MM.1S (cell line): Measurements from ENCODE around the gene PRKD2.
A peak's percentile ranks its signal among the peaks of the same experiment; 100 is the strongest.

Source experiments
- DNase-seq: peaks from one replicate; pipeline ENCODE4 v3.0.0-alpha.2; 2015
- H2AFZ ChIP-seq: fragments of 300-600 bp; sonication (generic); 2 replicates; pipeline ENCODE4 v1.6.0; 2016; ENCODE audit warnings: antibody characterized with exemption, low read length
- H3F3A ChIP-seq: fragments of 300-600 bp; sonication (generic); 2 replicates; pipeline ENCODE4 v1.6.1; 2016; ENCODE audit warnings: mild to moderate bottlenecking, antibody characterized with exemption, low read length, moderate library complexity, mixed read lengths; ENCODE audit not compliant: insufficient read depth
- H3K27ac ChIP-seq: fragments of 300-600 bp; sonication (generic); 2 replicates; pipeline ENCODE4 v1.5.1; 2016; ENCODE audit warnings: mild to moderate bottlenecking, low read length
- H3K27me3 ChIP-seq: fragments of 300-600 bp; sonication (generic); replicated peaks from 2 replicates; pipeline ENCODE4 v1.6.0; 2016; ENCODE audit warnings: low read length; ENCODE audit not compliant: insufficient read depth
- H3K36me3 ChIP-seq: fragments of 300-600 bp; sonication (generic); replicated peaks from 2 replicates; pipeline ENCODE4 v1.6.1; 2016; ENCODE audit warnings: mild to moderate bottlenecking, low read length, mixed read lengths; ENCODE audit not compliant: insufficient read depth
- H3K4me1 ChIP-seq: fragments of 300-600 bp; sonication (generic); 2 replicates; pipeline ENCODE4 v1.6.1; 2016; ENCODE audit warnings: low read length, mixed read lengths
- H3K4me2 ChIP-seq: fragments of 300-600 bp; sonication (generic); 2 replicates; pipeline ENCODE4 v1.6.0; 2016; ENCODE audit warnings: low read depth, low read length
- H3K4me3 ChIP-seq: fragments of 300-600 bp; sonication (generic); 2 replicates; pipeline ENCODE4 v1.5.1; 2016; ENCODE audit warnings: low read length, mixed read lengths
- H3K79me2 ChIP-seq: fragments of 300-600 bp; sonication (generic); 2 replicates; pipeline ENCODE4 v1.6.1; 2016; ENCODE audit warnings: mixed run types, low read length, mixed read lengths
- H3K9ac ChIP-seq: fragments of 300-600 bp; sonication (generic); 2 replicates; pipeline ENCODE4 v1.6.1; 2016; ENCODE audit warnings: low read length, mixed read lengths
- H3K9me2 ChIP-seq: fragments of 300-600 bp; sonication (generic); replicated peaks from 2 replicates; pipeline ENCODE4 v1.6.1; 2016; ENCODE audit warnings: mild to moderate bottlenecking, low read length, mixed read lengths; ENCODE audit not compliant: insufficient read depth
- H3K9me3 ChIP-seq: fragments of 300-600 bp; sonication (generic); replicated peaks from 2 replicates; pipeline ENCODE4 v1.6.1; 2016; ENCODE audit warnings: mild to moderate bottlenecking, low read length, mixed read lengths; ENCODE audit not compliant: insufficient read depth
- H4K20me1 ChIP-seq: fragments of 300-600 bp; sonication (generic); 2 replicates; pipeline ENCODE4 v1.6.1; 2016; ENCODE audit warnings: mild to moderate bottlenecking, low read length, moderate library complexity, mixed read lengths; ENCODE audit not compliant: insufficient read depth
- EZH2 ChIP-seq: fragments of 300-600 bp; sonication (generic); optimal IDR thresholded peaks from 2 replicates; pipeline ENCODE3; 2017; ENCODE audit warnings: low read depth, mild to moderate bottlenecking, antibody characterized with exemption, low read length, mixed read lengths
- EZH2phosphoT487 ChIP-seq: fragments of 300-600 bp; sonication (generic); IDR thresholded peaks from 2 replicates; pipeline ENCODE4 v1.6.1; 2018; ENCODE audit warnings: antibody characterized with exemption, low read length
- TF ChIP-seq, protein P1 (sequence below): fragments of 300-600 bp; sonication (generic); IDR thresholded peaks from 2 replicates; pipeline ENCODE4 v1.5.1; 2016; ENCODE audit warnings: antibody characterized with exemption, low read length, mixed read lengths

PRKD2 gene

GRCh38 chr19:46661020-46661731, 55.7 kb downstream of the PRKD2 start, which contains the start of gene DACT3:
Gene DACT3 (minus strand): TSS chr19:46661182. CDS start chr19:46661064, 118 bp downstream.
- peaks cover 19% of the 10 kb centered on the region for H3K4me1 ChIP-seq
- H3F3A ChIP-seq: peaks cover 14% of the 10 kb centered on the region
- H2AFZ ChIP-seq: peak within 1 kb of the TSS; percentile 75
- DNase-seq: peak; percentile 100
- peak within 1 kb of the TSS; percentile 61 for H3K4me3 ChIP-seq
- no peaks in the 10 kb centered on the region for H4K20me1 ChIP-seq
- H3K36me3 ChIP-seq: no peaks in the 10 kb centered on the region
- peak within 1 kb of the TSS; percentile 8; the same call in 1 of the 2 replicates for H3K9ac ChIP-seq
- H3K27me3 ChIP-seq: peaks cover 63% of the 10 kb centered on the region
- no peaks in the 10 kb centered on the region for H3K9me2 ChIP-seq
- peak within 1 kb of the TSS; percentile 99 for H3K4me2 ChIP-seq
- H3K9me3 ChIP-seq: no peaks in the 10 kb centered on the region
- peak within 1 kb of the TSS; percentile 4; the same call in 1 of the 2 replicates for H3K27ac ChIP-seq
- TF ChIP-seq, protein P1, sequence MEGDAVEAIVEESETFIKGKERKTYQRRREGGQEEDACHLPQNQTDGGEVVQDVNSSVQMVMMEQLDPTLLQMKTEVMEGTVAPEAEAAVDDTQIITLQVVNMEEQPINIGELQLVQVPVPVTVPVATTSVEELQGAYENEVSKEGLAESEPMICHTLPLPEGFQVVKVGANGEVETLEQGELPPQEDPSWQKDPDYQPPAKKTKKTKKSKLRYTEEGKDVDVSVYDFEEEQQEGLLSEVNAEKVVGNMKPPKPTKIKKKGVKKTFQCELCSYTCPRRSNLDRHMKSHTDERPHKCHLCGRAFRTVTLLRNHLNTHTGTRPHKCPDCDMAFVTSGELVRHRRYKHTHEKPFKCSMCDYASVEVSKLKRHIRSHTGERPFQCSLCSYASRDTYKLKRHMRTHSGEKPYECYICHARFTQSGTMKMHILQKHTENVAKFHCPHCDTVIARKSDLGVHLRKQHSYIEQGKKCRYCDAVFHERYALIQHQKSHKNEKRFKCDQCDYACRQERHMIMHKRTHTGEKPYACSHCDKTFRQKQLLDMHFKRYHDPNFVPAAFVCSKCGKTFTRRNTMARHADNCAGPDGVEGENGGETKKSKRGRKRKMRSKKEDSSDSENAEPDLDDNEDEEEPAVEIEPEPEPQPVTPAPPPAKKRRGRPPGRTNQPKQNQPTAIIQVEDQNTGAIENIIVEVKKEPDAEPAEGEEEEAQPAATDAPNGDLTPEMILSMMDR: no peak
- TF ChIP-seq EZH2: no peak
- no peak for TF ChIP-seq EZH2phosphoT487
- H3K79me2 ChIP-seq: no peaks in the 10 kb centered on the region

- Histone ChIP-seq H3F3A (peaks cover 14% of the 10 kb centered on the region), H3K36me3 (no peaks in the 10 kb centered on the region), H3K4me1 (peaks cover 19% of the 10 kb centered on the region), H3K27me3 (peaks cover 66% of the 10 kb centered on the region), H3K79me2 (no peaks in the 10 kb centered on the region), H3K9me3 (no peaks in the 10 kb centered on the region), H3K27ac (no peak overlapping the region), H4K20me1 (no peaks in the 10 kb centered on the region), H3K9me2 (no peaks in the 10 kb centered on the region), H3K4me3 (peak overlapping the region; percentile 57), H3K9ac (no peak overlapping the region), H2AFZ (peak overlapping the region; percentile 75), H3K4me2 (peak overlapping the region; percentile 99)
- TF ChIP-seq EZH2 (peak; percentile 83), EZH2phosphoT487 (no peak)
- TF ChIP-seq, protein P1: no peak
- DNase-seq: no peak
Measured at GRCh38 chr19:46660551-46661019, 56.3 kb downstream of the PRKD2 start.

DNA sequence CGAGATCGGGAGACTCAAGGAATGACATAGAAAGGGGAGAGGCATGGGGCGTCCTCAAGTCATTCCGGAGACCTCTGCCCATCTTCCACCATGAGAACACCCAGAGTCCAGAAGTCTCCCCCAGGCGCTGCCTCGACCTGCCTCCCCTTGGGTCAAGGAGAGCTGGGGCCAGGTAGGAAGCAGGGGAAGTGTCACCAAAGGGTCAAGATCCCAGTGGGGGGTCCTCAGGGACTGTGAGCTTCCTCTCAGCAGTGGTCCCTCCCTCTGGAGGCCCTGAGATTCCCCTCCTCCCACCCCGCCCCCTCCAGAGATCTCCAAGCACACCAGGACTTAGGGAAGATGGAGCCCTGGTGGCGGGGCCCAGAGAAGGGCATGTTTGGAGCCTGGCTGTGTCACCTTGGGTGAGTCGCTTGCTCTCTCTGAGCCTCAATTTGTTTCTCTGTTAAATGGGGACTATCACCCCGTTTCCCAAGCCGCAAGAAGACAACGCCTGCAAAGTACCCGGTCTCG, 56.9 kb downstream of the PRKD2 start:
- no peak overlapping the region; the same call in 1 of the 2 replicates for H3K4me3 ChIP-seq
- H3K36me3 ChIP-seq: no peaks in the 10 kb centered on the region
- no peaks in the 10 kb centered on the region for H3K79me2 ChIP-seq
- H3K9ac ChIP-seq: no peak overlapping the region
- peaks cover 14% of the 10 kb centered on the region for H3F3A ChIP-seq
- H4K20me1 ChIP-seq: no peaks in the 10 kb centered on the region
- peaks cover 71% of the 10 kb centered on the region for H3K27me3 ChIP-seq
- TF ChIP-seq EZH2phosphoT487: no peak
- TF ChIP-seq, protein P1: no peak
- no peak for TF ChIP-seq EZH2
- H3K9me2 ChIP-seq: no peaks in the 10 kb centered on the region
- peaks cover 19% of the 10 kb centered on the region for H3K4me1 ChIP-seq
- no peak for DNase-seq
- H3K4me2 ChIP-seq: peak overlapping the region; percentile 99; the same call in 1 of the 2 replicates
- H3K27ac ChIP-seq: no peak overlapping the region
- no peaks in the 10 kb centered on the region for H3K9me3 ChIP-seq
- H2AFZ ChIP-seq: no peak overlapping the region; the same call in 1 of the 2 replicates
